ENCODE measurements around the gene VWA5A. TPM values are rescaled to one million over a fixed set of nuclear protein-coding genes. Genes with fewer than 3 reads are reported as not detected.
"Not testable (repeated sequence)": the region's sequence is repeated elsewhere in the genome, so short reads cannot be mapped to it uniquely, and the experiment has no call there.

Gene VWA5A
- total RNA-seq, 1 donor from 2014 or later, result 4.6 TPM

DNA sequence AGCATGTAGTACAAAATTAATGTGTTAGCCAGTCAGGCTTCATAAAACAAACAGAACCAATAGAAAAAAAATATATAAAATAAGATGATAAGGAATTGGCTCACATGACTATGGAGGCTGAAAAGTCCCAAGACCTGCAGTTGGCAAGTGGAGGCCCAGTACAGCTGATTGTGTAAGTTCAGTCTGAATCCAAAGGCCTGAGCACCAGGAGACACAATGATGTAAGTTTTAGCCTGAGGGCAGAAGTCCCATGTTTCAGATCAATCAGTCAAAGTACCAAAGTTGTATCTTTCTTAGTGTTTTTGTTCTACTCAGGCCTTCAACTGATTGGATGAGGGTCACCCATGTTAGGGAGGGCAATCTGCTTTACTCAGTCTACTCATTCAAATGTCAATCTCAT lies 53.5 kb downstream of the VWA5A start:
- Histone ChIP-seq H3K9me3 (replicated peaks) (no peaks in the 10 kb centered on the region), H3K27me3 (ENCODE audit: low read depth) (peaks cover 3% of the 10 kb centered on the region), H3K36me3 (no peaks in the 10 kb centered on the region), H3K27ac (replicated peaks) (no peak overlapping the region), H3K4me3 (no peak overlapping the region), H3K4me1 (no peaks in the 10 kb centered on the region)
- TF ChIP-seq, protein P1, sequence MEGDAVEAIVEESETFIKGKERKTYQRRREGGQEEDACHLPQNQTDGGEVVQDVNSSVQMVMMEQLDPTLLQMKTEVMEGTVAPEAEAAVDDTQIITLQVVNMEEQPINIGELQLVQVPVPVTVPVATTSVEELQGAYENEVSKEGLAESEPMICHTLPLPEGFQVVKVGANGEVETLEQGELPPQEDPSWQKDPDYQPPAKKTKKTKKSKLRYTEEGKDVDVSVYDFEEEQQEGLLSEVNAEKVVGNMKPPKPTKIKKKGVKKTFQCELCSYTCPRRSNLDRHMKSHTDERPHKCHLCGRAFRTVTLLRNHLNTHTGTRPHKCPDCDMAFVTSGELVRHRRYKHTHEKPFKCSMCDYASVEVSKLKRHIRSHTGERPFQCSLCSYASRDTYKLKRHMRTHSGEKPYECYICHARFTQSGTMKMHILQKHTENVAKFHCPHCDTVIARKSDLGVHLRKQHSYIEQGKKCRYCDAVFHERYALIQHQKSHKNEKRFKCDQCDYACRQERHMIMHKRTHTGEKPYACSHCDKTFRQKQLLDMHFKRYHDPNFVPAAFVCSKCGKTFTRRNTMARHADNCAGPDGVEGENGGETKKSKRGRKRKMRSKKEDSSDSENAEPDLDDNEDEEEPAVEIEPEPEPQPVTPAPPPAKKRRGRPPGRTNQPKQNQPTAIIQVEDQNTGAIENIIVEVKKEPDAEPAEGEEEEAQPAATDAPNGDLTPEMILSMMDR (IDR thresholded peaks at IDR 0.05; ENCODE audit: borderline replicate concordance), result no peak
- intact Hi-C loops (cut with micrococcal nuclease), result no loop called here
- no peak for DNase-seq

GRCh38 chr11:124170315-124170714 lies 55.1 kb downstream of the VWA5A start:
- H3K9me3 ChIP-seq (replicated peaks); H3K4me1 ChIP-seq; intact Hi-C loops (cut with micrococcal nuclease): not testable (repeated sequence)

DNA sequence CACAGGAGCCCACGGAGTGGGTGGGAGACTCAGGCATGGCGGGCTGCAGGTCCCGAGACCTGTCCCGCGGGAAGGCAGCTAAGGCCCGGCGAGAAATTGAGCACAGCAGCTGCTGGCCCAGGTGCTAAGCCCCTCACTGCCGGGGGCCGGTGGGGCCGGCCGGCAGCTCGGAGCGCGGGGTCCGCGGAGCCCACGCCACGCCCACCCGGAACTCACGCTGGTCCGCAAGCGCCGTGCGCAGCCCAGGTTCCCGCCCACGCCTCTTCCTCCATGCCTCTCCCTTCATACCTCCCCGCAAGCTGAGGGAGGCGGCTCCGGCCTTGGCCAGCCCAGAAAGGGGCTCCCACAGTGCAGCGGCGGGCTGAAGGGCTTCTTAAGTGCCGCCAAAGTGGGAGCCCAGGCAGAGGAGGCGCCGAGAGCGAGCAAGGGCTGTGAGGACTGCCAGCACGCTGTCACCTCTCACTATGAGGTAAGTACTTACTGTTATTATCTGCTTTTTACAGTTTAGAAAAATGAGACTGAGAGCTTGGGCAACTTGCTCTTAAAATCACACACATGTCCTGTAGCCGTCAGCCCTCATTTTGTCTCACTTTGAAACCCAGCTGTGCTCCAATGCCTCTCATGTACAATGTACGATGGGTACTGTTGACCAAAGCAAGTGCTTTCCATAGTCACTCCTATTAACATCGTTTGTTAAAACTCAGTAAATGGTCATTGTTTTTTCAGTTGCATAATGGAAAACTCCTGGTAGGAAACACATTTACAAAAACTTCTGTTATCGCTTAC lies 55.7 kb downstream of the VWA5A start:
- Histone ChIP-seq H3K4me3 (no peak overlapping the region), H3K4me1 (no peaks in the 10 kb centered on the region), H3K27me3 (ENCODE audit: low read depth) (peaks cover 3% of the 10 kb centered on the region), H3K36me3 (no peaks in the 10 kb centered on the region), H3K9me3 (replicated peaks) (no peaks in the 10 kb centered on the region), H3K27ac (replicated peaks) (no peak overlapping the region)
- TF ChIP-seq, protein P1 (IDR thresholded peaks at IDR 0.05; ENCODE audit: borderline replicate concordance), result no peak
- no peak for DNase-seq
- intact Hi-C loops (cut with micrococcal nuclease), result no loop called here

More at GRCh38 chr11:124170315-124170714, 55.1 kb downstream of the VWA5A start:
- H3K27ac ChIP-seq (replicated peaks); H3K27me3 ChIP-seq (ENCODE audit: low read depth); H3K36me3 ChIP-seq; H3K4me3 ChIP-seq; DNase-seq: not testable (repeated sequence)

GRCh38 chr11:124172101-124172500 lies 56.9 kb downstream of the VWA5A start:
- no peak for DNase-seq
- Histone ChIP-seq H3K27me3 (ENCODE audit: low read depth) (peaks cover 3% of the 10 kb centered on the region), H3K36me3 (no peaks in the 10 kb centered on the region), H3K27ac (replicated peaks) (no peak overlapping the region), H3K4me3 (no peak overlapping the region), H3K4me1 (no peaks in the 10 kb centered on the region), H3K9me3 (replicated peaks) (no peaks in the 10 kb centered on the region)
- TF ChIP-seq, protein P1 (IDR thresholded peaks at IDR 0.05; ENCODE audit: borderline replicate concordance), result no peak
- intact Hi-C loops (cut with micrococcal nuclease), result no loop called here

GRCh38 chr11:124172599-124172998 lies 57.3 kb downstream of the VWA5A start:
- Histone ChIP-seq H3K9me3 (replicated peaks) (no peaks in the 10 kb centered on the region), H3K4me3 (no peak overlapping the region), H3K4me1 (no peaks in the 10 kb centered on the region), H3K27ac (replicated peaks) (no peak overlapping the region), H3K27me3 (ENCODE audit: low read depth) (peaks cover 3% of the 10 kb centered on the region), H3K36me3 (no peaks in the 10 kb centered on the region)
- intact Hi-C loops (cut with micrococcal nuclease), result no loop called here
- TF ChIP-seq, protein P1 (IDR thresholded peaks at IDR 0.05; ENCODE audit: borderline replicate concordance), result no peak
- no peak for DNase-seq

- Histone ChIP-seq H3K36me3 (no peaks in the 10 kb centered on the region), H3K27me3 (ENCODE audit: low read depth) (peaks cover 3% of the 10 kb centered on the region), H3K4me1 (no peaks in the 10 kb centered on the region), H3K27ac (replicated peaks) (no peak overlapping the region), H3K4me3 (no peak overlapping the region), H3K9me3 (replicated peaks) (no peaks in the 10 kb centered on the region)
- DNase-seq, result no peak
- intact Hi-C loops (cut with micrococcal nuclease), result no loop called here
- TF ChIP-seq, protein P1 (IDR thresholded peaks at IDR 0.05; ENCODE audit: borderline replicate concordance), result no peak
Measured at GRCh38 chr11:124174001-124174583, 58.8 kb downstream of the VWA5A start.

Measured in left ventricle myocardium inferior (tissue), 1 donor.